ENCODE results near the gene TAAR6. TPM values are rescaled to one million over a fixed set of nuclear protein-coding genes. Genes with fewer than 3 reads are reported as not detected.

TAAR6 gene
- total and polyA plus RNA-seq, 9 of the 15 experiments (the other 6 are each of a cell fraction or from before 2014, with no cell fraction given): not detected

GRCh38 chr6:132527791-132528190 is 42.3 kb upstream of the TAAR6 start:
- Histone ChIP-seq H3K36me3 (ENCODE audit: control insufficient read depth, insufficient read depth, low read length) (no peaks in the 10 kb centered on the region), H3K27me3 (ENCODE audit: control insufficient read depth in 2 of 2, insufficient read depth in 2 of 2, low read length in 2 of 2) (peaks cover 9 to 10% of the 10 kb centered on the region in 2 experiments; a peak in 4 of 5 replicates), H3K9me1 (ENCODE audit: control insufficient read depth, insufficient read depth, low read length) (no peaks in the 10 kb centered on the region), H4K20me1 (replicated peaks; ENCODE audit: control insufficient read depth, insufficient read depth, low read length) (no peaks in the 10 kb centered on the region), H3K79me2 (ENCODE audit: control insufficient read depth, insufficient read depth, low read length) (no peaks in the 10 kb centered on the region), H3K9ac (ENCODE audit: insufficient read depth in 1 of 2, low read depth in 2 of 2, low read length in 2 of 2) (no peak overlapping the region), H3K4me2 (ENCODE audit: insufficient read depth, low read length) (no peak overlapping the region), H3K9me3 (replicated peaks; ENCODE audit: control insufficient read depth, insufficient read depth, low read depth, low read length) (no peaks in the 10 kb centered on the region), H2AFZ (ENCODE audit: low read depth, low read length) (no peak overlapping the region), H3K4me1 (replicated peaks in 1 of 2; ENCODE audit: control insufficient read depth in 2 of 2, insufficient read depth in 2 of 2, low read length in 2 of 2) (no peaks in the 10 kb centered on the region; a peak in 1 of 5 replicates), H3K4me3 (no peak overlapping the region), H3K27ac (ENCODE audit: extremely low read depth, low read depth, low read length) (no peak overlapping the region)
- intact Hi-C loops (cut with micrococcal nuclease): loop anchor here (10.0 kb wide), 1 partner anchor 1387 kb away; no protein-coding TSS in a partner anchor
- FAIRE-seq (no peak), DNase-seq (ENCODE audit: extremely low read depth in 1 of 4, low spot score in 3 of 4) (no peak), ATAC-seq (no peak)
- in situ Hi-C loops (cut with MboI): loop anchor here (25.0 kb wide), 2 partner anchors 235 to 1010 kb away; partner anchors contain the start of gene VNN2
- CTCF ChIA-PET (ENCODE audit: low intra/inter-chr PET ratio): interaction anchor here (0.7 kb wide), 1 partner anchor 1409 kb away, joined by 3 read pairs; no protein-coding TSS in a partner anchor
- TF ChIP-seq ATF3 (IDR thresholded peaks at IDR 0.05) (peak; percentile 55), ATF3 (CRISPR knock-in tag; conservative IDR thresholded peaks at IDR 0.05) (no peak), NFYB (IDR thresholded peaks at IDR 0.05; ENCODE audit: extremely low read depth, insufficient read length) (no peak), FOSL1 (tag; conservative IDR thresholded peaks at IDR 0.05) (peak; percentile 65), SPI1 (IDR thresholded peaks at IDR 0.05; ENCODE audit: borderline replicate concordance, low read depth, low read length) (peak; percentile 18; the same call in 1 of the 2 replicates)
- no TSS peak for BruUV-seq (replicated peaks)
- POLR2A ChIA-PET: no interaction called here
- WGBS (ENCODE audit: insufficient coverage, low coverage, missing lambda C conversion rate): 3% methylated on average over 6 of the region's 6 CpGs
